K562 (cell line): ENCODE data around the gene TRMT10B. TPM values are rescaled to one million over a fixed set of nuclear protein-coding genes. Genes with fewer than 3 reads are reported as not detected.
A peak's percentile ranks its signal among the peaks of the same experiment; 100 is the strongest.

Source experiments
- ATF7 ChIP-seq: fragments of 450-650 bp; IDR thresholded peaks from 2 replicates; pipeline ENCODE4 v1.7.1; 2014; ENCODE audit warnings: mild to moderate bottlenecking, moderate library complexity
- C11orf30 ChIP-seq: fragments of 450-650 bp; IDR thresholded peaks from 2 replicates; pipeline ENCODE4 v1.6.1; 2016; ENCODE audit warnings: low read depth, mild to moderate bottlenecking
- CC2D1A ChIP-seq: fragments of 450-650 bp; IDR thresholded peaks from 2 replicates; pipeline ENCODE4 v1.6.1; 2017; ENCODE audit warnings: mild to moderate bottlenecking
- DNMT1 ChIP-seq: fragments of 450-650 bp; IDR thresholded peaks from 2 replicates; pipeline ENCODE4 v1.6.1; 2016; ENCODE audit warnings: antibody characterized with exemption, mild to moderate bottlenecking
- GTF3C2 ChIP-seq: IDR thresholded peaks from 3 replicates; pipeline ENCODE4 v1.6.1; 2011; ENCODE audit warnings: borderline replicate concordance, mild to moderate bottlenecking, moderate library complexity; ENCODE audit not compliant: insufficient read length; ENCODE audit errors: extremely low read depth
- HNRNPUL1 ChIP-seq: fragments of 200-400 bp; formaldehyde crosslinking; IDR thresholded peaks from 2 replicates; pipeline ENCODE4 v1.6.1; 2017; ENCODE audit warnings: low read length
- KLF6 ChIP-seq: fragments of 250-450 bp; sonication (Bioruptor Pico); IDR thresholded peaks from 2 replicates; pipeline ENCODE4 v1.4.0; 2020; ENCODE audit warnings: mild to moderate bottlenecking, moderate library complexity, borderline replicate concordance
- LARP7 ChIP-seq: fragments of 450-650 bp; IDR thresholded peaks from 2 replicates; pipeline ENCODE4 v1.6.1; 2016
- MBD2 ChIP-seq: sonication (generic); IDR thresholded peaks from 2 replicates; pipeline ENCODE4 v1.6.1; 2016; ENCODE audit warnings: low read depth, borderline replicate concordance
- MNT ChIP-seq, 2 experiments: fragments of 450-650 bp; conservative IDR thresholded peaks; 2 replicates each; pipeline ENCODE4 v1.6.1; 2017; ENCODE audit warnings: mild to moderate bottlenecking in 2 of 2, moderate library complexity in 2 of 2
- RHOXF2B ChIP-seq: fragments of 250-450 bp; sonication (Bioruptor Pico); conservative IDR thresholded peaks from 2 replicates; pipeline ENCODE4 v1.5.1; 2021
- SMC3 ChIP-seq: conservative IDR thresholded peaks from 2 replicates; pipeline ENCODE4 v1.6.1; 2011; ENCODE audit warnings: low read depth, low read length, improper control_type of control experiment; ENCODE audit not compliant: insufficient read depth
- SNIP1 ChIP-seq: fragments of 450-650 bp; IDR thresholded peaks from 2 replicates; pipeline ENCODE4 v1.7.1; 2017; ENCODE audit warnings: low read depth, mild to moderate bottlenecking
- SRSF9 ChIP-seq: fragments of 200-400 bp; formaldehyde crosslinking; IDR thresholded peaks from 2 replicates; pipeline ENCODE4 v1.6.1; 2017; ENCODE audit warnings: low read depth, low read length, borderline replicate concordance
- TBP ChIP-seq: optimal IDR thresholded peaks from 2 replicates; pipeline ENCODE3; 2011; ENCODE audit warnings: low read depth, low read length, improper control_type of control experiment
- UBTF ChIP-seq, 2 experiments: IDR thresholded peaks; 2 replicates each; pipeline ENCODE4 v1.6.1; 2012; ENCODE audit warnings: improper control_type of control experiment in 2 of 2, low read depth in 2 of 2, low read length in 2 of 2, borderline replicate concordance in 1 of 2
- ZNF184 ChIP-seq: sonication (generic); formaldehyde crosslinking; IDR thresholded peaks from 2 replicates; pipeline ENCODE4 v1.5.0; 2020; ENCODE audit warnings: missing genetic modification reagents
- ZNF263 ChIP-seq: sonication (generic); formaldehyde crosslinking; IDR thresholded peaks from 2 replicates; pipeline ENCODE4 v1.8.0; 2022; ENCODE audit warnings: mild to moderate bottlenecking, missing genetic modification reagents, borderline replicate concordance
- ZNF655 ChIP-seq: fragments of 250-450 bp; sonication (Bioruptor Pico); IDR thresholded peaks from 2 replicates; pipeline ENCODE4 v1.5.0; 2021
- ZNF695 ChIP-seq: fragments of 450-650 bp; formaldehyde crosslinking; IDR thresholded peaks from 2 replicates; pipeline ENCODE4 v1.4.0; 2020; ENCODE audit warnings: mild to moderate bottlenecking, moderate library complexity
- ZNF764 ChIP-seq: fragments of 250-450 bp; sonication (Bioruptor Pico); IDR thresholded peaks from 2 replicates; pipeline ENCODE4 v1.4.0; 2020; ENCODE audit warnings: low read depth, mild to moderate bottlenecking, moderate library complexity
- polyA plus RNA-seq, 8 experiments: library from polyadenylated mRNA; depleted of rRNA in 4 of 8; stranded (reverse) in 5 of 8; unstranded in 3 of 8; fragments of >200 nt; fragmentation: Nextera tagmentation in 2 of 8; fragmentation: Illumina TruSeq in 1 of 8; extraction: Ambion mirVana in 2 of 8; extraction: Trizol in 1 of 8; gene quantifications; 2 replicates each; pipeline versions ENCODE4 v1.2.1 to v1.2.3, GENCODE V29; 2011 to 2014; ENCODE audit warnings: inconsistent platforms in 1 of 8, missing spikeins in 1 of 8
- total RNA-seq, 7 experiments: library from RNA; depleted of rRNA in 6 of 7; stranded (reverse); fragments of >200 nt in 6 of 7; fragmentation: Illumina TruSeq in 2 of 7; extraction: Trizol in 2 of 7; gene quantifications; 2 replicates each; pipeline versions ENCODE4 v1.2.1 to v1.2.3, GENCODE V29; 2011 to 2021; ENCODE audit warnings: low replicate concordance in 1 of 7

Gene TRMT10B
- total and polyA plus RNA-seq, 9 of the 15 experiments (the other 6 are each of a cell fraction or from before 2014, with no cell fraction given): 2.9 to 13.4 (median 7.0) TPM

- TF ChIP-seq GTF3C2 (no peak), LARP7 (no peak; the same call in 1 of the 2 replicates), ZNF695 (CRISPR knock-in tag) (no peak), UBTF (IDR thresholded peaks at IDR 0.05; ENCODE audit: borderline replicate concordance in 1 of 2, low read depth in 2 of 2, low read length in 2 of 2) (peak; percentile 96 to 100), SRSF9 (no peak), CC2D1A (no peak), ATF7 (peak; percentile 80), MNT (conservative IDR thresholded peaks at IDR 0.05) (peak; percentile 79 to 89), DNMT1 (no peak), SMC3 (0 out of 2 replicates have a peak, but pooled peaks have one; percentile 17), RHOXF2B (no peak), C11orf30 (peak; percentile 95), SNIP1 (no peak), ZNF764 (no peak; the same call in 1 of the 2 replicates), HNRNPUL1 (no peak), MBD2 (peak; percentile 80; the same call in 1 of the 2 replicates), ZNF655 (CRISPR knock-in tag) (no peak), KLF6 (CRISPR knock-in tag) (0 out of 2 replicates have a peak, but pooled peaks have one; percentile 46), ZNF184 (no peak), TBP (peak; percentile 96), ZNF263 (CRISPR knock-in tag) (peak; percentile 70)
Measured at GRCh38 chr9:37800631-37801286, 47.2 kb downstream of the TRMT10B start, which contains the start of gene DCAF10 (continued).
